OCI-LY7 (cell line): Measurements from ENCODE around the gene NSD1. TPM values are rescaled to one million over a fixed set of nuclear protein-coding genes. Genes with fewer than 3 reads are reported as not detected.

ENCODE experiments used
- BruUV-seq: library from RNA; stranded (reverse); fragments of 400-500 nt; replicated peaks from 2 replicates; lab custom pipeline; 2021; lab: Mats Ljungman, UMichigan
- CTCF ChIA-PET: fragments of 300-600 bp; sonication (Branson Sonifier 250); formaldehyde crosslinking; loops from one replicate; lab custom pipeline; 2022; ENCODE audit warnings: antibody characterized with exemption; ENCODE audit not compliant: unreplicated experiment; lab: Charles Lee
- POLR2A ChIA-PET: fragments of 300-600 bp; sonication (Branson Sonifier 250); formaldehyde crosslinking; loops from one replicate; lab custom pipeline; 2022; ENCODE audit warnings: antibody characterized with exemption; lab: Charles Lee
- DNase-seq: peaks from one replicate; pipeline ENCODE4 v3.0.0-alpha.2; 2015; ENCODE audit warnings: low spot score
- H2AFZ ChIP-seq: fragments of 200-600 bp; sonication (generic), shearing (Covaris generic); 2 replicates; pipeline ENCODE4 v1.6.1; 2014; ENCODE audit warnings: mild to moderate bottlenecking, antibody characterized with exemption, low read length, moderate library complexity
- H3K27ac ChIP-seq: fragments of 200-600 bp; sonication (generic); 2 replicates; pipeline ENCODE4 v1.5.1; 2014; ENCODE audit warnings: mixed run types, low read depth, mild to moderate bottlenecking, moderate library complexity, low read length, inconsistent platforms; ENCODE audit not compliant: poor library complexity, severe bottlenecking
- H3K36me3 ChIP-seq: fragments of 200-600 bp; sonication (generic); 2 replicates; pipeline ENCODE4 v1.6.1; 2014; ENCODE audit warnings: mild to moderate bottlenecking, antibody characterized with exemption, low read length, moderate library complexity, mixed read lengths; ENCODE audit not compliant: insufficient read depth
- H3K4me1 ChIP-seq: fragments of 200-600 bp; sonication (generic); 2 replicates; pipeline ENCODE4 v1.5.1; 2014; ENCODE audit warnings: mild to moderate bottlenecking, low read length; ENCODE audit not compliant: insufficient read depth, poor library complexity, severe bottlenecking
- H3K4me2 ChIP-seq: fragments of 200-600 bp; sonication (generic); 2 replicates; pipeline ENCODE4 v1.6.1; 2014; ENCODE audit warnings: mild to moderate bottlenecking, low read length
- H3K4me3 ChIP-seq: fragments of 200-600 bp; sonication (generic); 2 replicates; pipeline ENCODE4 v1.5.1; 2014; ENCODE audit warnings: mild to moderate bottlenecking, low read depth, low read length; ENCODE audit not compliant: poor library complexity, severe bottlenecking
- H3K79me2 ChIP-seq: fragments of 200-600 bp; sonication (generic); 2 replicates; pipeline ENCODE4 v1.6.1; 2016; ENCODE audit warnings: low read depth, mild to moderate bottlenecking, low read length, moderate library complexity, mixed read lengths; ENCODE audit not compliant: insufficient read depth
- H3K9me2 ChIP-seq: fragments of 200-600 bp; sonication (generic); 2 replicates; pipeline ENCODE4 v1.6.1; 2016; ENCODE audit warnings: mild to moderate bottlenecking, low read length, mixed read lengths; ENCODE audit not compliant: insufficient read depth
- H3K9me3 ChIP-seq: fragments of 200-600 bp; sonication (generic); 2 replicates; pipeline ENCODE4 v1.6.1; 2014; ENCODE audit warnings: mild to moderate bottlenecking, mixed run types, low read length, mixed read lengths
- H4K20me1 ChIP-seq: fragments of 200-600 bp; sonication (generic); 2 replicates; pipeline ENCODE4 v1.6.1; 2014; ENCODE audit warnings: mild to moderate bottlenecking, antibody characterized with exemption, low read length, moderate library complexity, mixed read lengths; ENCODE audit not compliant: insufficient read depth
- CTCF ChIP-seq: fragments of 200-600 bp; sonication (generic); conservative IDR thresholded peaks from 2 replicates; pipeline ENCODE4 v1.5.1; 2014; ENCODE audit warnings: mild to moderate bottlenecking, antibody characterized with exemption, low read length, moderate library complexity, mixed read lengths
- EZH2phosphoT487 ChIP-seq: fragments of 200-600 bp; sonication (generic); IDR thresholded peaks from 2 replicates; pipeline ENCODE4 v1.6.1; 2018; ENCODE audit warnings: low read depth, borderline replicate concordance, mild to moderate bottlenecking, mixed run types, antibody characterized with exemption, low read length, moderate library complexity, mixed read lengths
- intact Hi-C: fragments of 100-400 bp; cut with micrococcal nuclease; formaldehyde crosslinking; loops from one replicate; pipeline ENCODE4 v1.10.0; 2022; ENCODE audit not compliant: unreplicated experiment
- total RNA-seq, 2 experiments: library from RNA; depleted of rRNA in 1 of 2; stranded (reverse); fragments of >200 nt in 1 of 2; shearing (Covaris generic) in 1 of 2; gene quantifications; 2 replicates each; pipeline ENCODE4 v1.2.3, GENCODE V29; 2014 to 2022

The NSD1 gene
- total RNA-seq, 2 experiments from 2014 or later: 64.3 to 142 TPM

GRCh38 chr5:177085985-177086653 lies 47.5 kb upstream of the NSD1 start:
- peak; percentile 13 for DNase-seq
- Histone ChIP-seq H4K20me1 (no peaks in the 10 kb centered on the region), H3K4me1 (peaks cover 27% of the 10 kb centered on the region), H3K79me2 (no peaks in the 10 kb centered on the region), H3K9me3 (no peaks in the 10 kb centered on the region), H3K9me2 (no peaks in the 10 kb centered on the region), H3K36me3 (no peaks in the 10 kb centered on the region), H2AFZ (peak overlapping the region; percentile 43; the same call in 1 of the 2 replicates), H3K4me3 (peak overlapping the region; percentile 25), H3K27ac (peak overlapping the region; percentile 59), H3K4me2 (peak overlapping the region; percentile 32; the same call in 1 of the 2 replicates)
- intact Hi-C loops: loop anchor here (1.0 to 10.0 kb wide), 2 partner anchors 80 to 421 kb away; partner anchors contain the start of gene UIMC1
- ChIA-PET CTCF (interaction anchor here (0.6 to 1.0 kb wide), 4 partner anchors 14 to 26 kb away, joined by 3 to 4 read pairs (median 3); no protein-coding TSS in a partner anchor), POLR2A (interaction anchor here (0.5 to 1.9 kb wide), 7 partner anchors 14 to 626 kb away, joined by 3 to 9 read pairs (median 3); no protein-coding TSS in a partner anchor)
- BruUV-seq: no TSS peak
- TF ChIP-seq CTCF: no peak
- no peak for TF ChIP-seq EZH2phosphoT487

- intact Hi-C loops: loop anchor here (1.0 to 10.0 kb wide), 2 partner anchors 81 to 422 kb away; partner anchors contain the start of gene UIMC1
- POLR2A ChIA-PET: interaction anchor here (0.5 to 1.9 kb wide), 6 partner anchors 14 to 626 kb away, joined by 3 to 9 read pairs (median 4); no protein-coding TSS in a partner anchor
Measured at GRCh38 chr5:177086654-177087397, 46.7 kb upstream of the NSD1 start, which contains the start of gene FGFR4. TSS of gene FGFR4 (plus strand) at chr5:177086915. CDS start at chr5:177089603, 2,688 bp downstream.

More at GRCh38 chr5:177086654-177087397, 46.7 kb upstream of the NSD1 start, which contains the start of gene FGFR4:
- BruUV-seq: no TSS peak
- Histone ChIP-seq H3K9me2 (no peaks in the 10 kb centered on the region), H3K36me3 (no peaks in the 10 kb centered on the region), H3K4me1 (peaks cover 27% of the 10 kb centered on the region), H3K79me2 (no peaks in the 10 kb centered on the region), H3K4me2 (peak within 1 kb of the TSS; percentile 83), H3K4me3 (peak within 1 kb of the TSS; percentile 66), H2AFZ (peak within 1 kb of the TSS; percentile 69), H3K9me3 (no peaks in the 10 kb centered on the region), H3K27ac (peak within 1 kb of the TSS; percentile 59), H4K20me1 (no peaks in the 10 kb centered on the region)
- CTCF ChIA-PET: interaction anchor here (0.6 to 1.0 kb wide), 3 partner anchors 15 to 25 kb away, joined by 3 read pairs; no protein-coding TSS in a partner anchor
- TF ChIP-seq EZH2phosphoT487: no peak
- TF ChIP-seq CTCF: peak; percentile 80
- peak; percentile 82 for DNase-seq
